SIG-M5 treated with dmso at 0.1 percent for 504 hours (cell line): ENCODE data around the gene PIP5KL1.

Experiments
- DNase-seq: peaks from one replicate; lab custom pipeline; 2025; ENCODE audit not compliant: unreplicated experiment; lab: John Stamatoyannopoulos, UW

Gene PIP5KL1

GRCh38 chr9:127968700-127969383 lies 38.3 kb upstream of the PIP5KL1 start:
- DNase-seq = no peak

GRCh38 chr9:127968042-127968441 lies 37.5 kb upstream of the PIP5KL1 start:
- DNase-seq = no peak

- DNase-seq = no peak
Observed at GRCh38 chr9:127967151-127967809, 36.7 kb upstream of the PIP5KL1 start.

- DNase-seq = no peak
Observed at GRCh38 chr9:127966416-127967150, 36.0 kb upstream of the PIP5KL1 start.

DNA sequence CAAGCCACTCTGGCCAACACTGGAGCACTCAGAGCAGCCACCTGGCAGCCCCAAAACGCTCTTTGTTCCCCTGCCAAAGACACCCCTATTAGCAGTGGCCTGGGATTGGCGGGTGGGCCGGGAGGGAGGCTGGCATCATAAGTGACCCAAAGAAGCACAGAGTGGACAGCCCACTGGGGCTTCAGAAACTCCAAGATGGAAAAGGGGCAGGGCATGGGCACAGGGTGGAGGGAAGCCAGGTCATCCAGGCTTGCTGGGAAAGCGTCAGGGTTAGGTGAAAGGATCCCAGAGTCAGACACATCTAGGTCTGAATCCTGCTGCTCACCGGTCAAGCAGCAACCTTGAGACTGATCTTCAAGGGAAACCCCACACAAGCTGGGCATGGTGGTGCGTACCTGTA lies 35.4 kb upstream of the PIP5KL1 start:
- no peak for DNase-seq

DNA sequence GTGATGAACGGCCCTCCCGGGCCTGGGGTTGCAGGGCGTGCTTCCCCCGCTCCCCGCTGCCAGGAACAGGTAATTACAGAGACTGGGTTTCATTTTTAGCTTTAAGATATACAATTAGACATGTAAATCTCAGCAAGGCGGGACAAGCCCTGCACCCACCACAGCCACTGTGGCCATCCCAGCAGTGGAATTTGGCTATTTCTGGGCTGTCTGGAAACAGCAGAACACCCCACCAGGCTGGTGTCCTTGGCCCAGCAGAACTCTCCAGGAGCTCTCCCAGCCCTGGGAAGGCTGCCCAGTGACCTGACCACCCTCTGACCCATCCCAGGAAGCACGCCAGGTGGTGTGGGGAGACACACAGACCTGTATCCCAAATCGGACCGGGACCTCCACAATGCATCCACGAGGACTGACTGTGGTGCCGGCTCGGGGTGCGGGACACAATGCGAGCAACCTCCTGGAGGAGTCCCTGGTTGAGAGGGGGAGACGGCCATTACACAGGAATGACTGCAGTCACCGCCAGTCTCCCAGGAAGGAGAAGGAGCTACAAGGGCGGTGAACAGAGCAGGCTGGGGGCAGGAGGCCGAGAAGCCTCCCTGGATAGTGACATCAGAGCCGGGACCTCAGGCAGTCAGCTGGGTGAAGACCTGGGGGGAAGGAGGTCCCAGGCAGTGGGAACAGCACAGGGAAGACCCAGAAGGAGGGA lies 32.9 kb upstream of the PIP5KL1 start:
- no peak for DNase-seq

GRCh38 chr9:127963041-127963358 lies 32.4 kb upstream of the PIP5KL1 start:
- DNase-seq = no peak

- no peak for DNase-seq
Observed at GRCh38 chr9:127962278-127962677, 31.7 kb upstream of the PIP5KL1 start.

- no peak for DNase-seq
Observed at GRCh38 chr9:127961613-127962155, 31.1 kb upstream of the PIP5KL1 start.

DNA sequence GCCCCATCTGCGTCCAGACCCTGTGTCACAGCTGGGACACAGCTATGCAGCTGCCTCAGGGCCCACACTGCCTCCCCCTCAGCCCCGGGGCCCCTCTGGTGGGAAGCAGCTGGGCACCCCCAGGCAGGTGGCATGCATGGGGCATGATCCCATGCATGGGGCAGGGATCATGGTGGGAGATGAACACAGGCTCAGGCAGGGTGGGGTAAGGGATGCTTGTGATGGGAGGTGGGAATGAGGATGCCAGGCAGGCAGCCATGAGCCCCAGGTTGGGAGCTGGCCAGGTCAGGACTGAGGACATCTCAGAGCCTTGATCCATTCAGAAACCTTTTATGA lies 30.5 kb upstream of the PIP5KL1 start:
- no peak for DNase-seq

GRCh38 chr9:127960410-127961154 lies 30.0 kb upstream of the PIP5KL1 start:
- no peak for DNase-seq

- DNase-seq = no peak
Observed at GRCh38 chr9:127959841-127960409, 29.3 kb upstream of the PIP5KL1 start.

GRCh38 chr9:127959398-127959797 lies 28.8 kb upstream of the PIP5KL1 start:
- DNase-seq = no peak

DNA sequence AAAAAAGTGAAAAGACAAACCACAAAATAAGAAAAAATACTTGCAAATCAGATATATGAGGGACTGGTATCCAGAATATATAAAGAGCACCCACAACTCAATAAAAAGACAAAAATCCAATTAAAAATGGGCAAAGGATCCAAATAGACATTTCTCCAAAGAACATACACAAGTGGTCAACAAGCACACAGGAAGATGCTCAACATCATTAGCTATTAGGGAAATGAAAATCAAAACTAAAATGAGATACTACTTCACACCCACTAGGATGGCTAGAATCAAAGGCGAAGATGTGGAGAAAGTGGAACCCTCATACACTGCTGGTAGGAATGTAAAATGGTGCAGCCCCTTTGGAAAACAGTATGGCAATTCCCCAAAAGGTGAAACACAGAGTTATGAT lies 28.2 kb upstream of the PIP5KL1 start:
- no peak for DNase-seq

GRCh38 chr9:127955294-127956015 lies 24.9 kb upstream of the PIP5KL1 start:
- peak; percentile 68 for DNase-seq

DNA sequence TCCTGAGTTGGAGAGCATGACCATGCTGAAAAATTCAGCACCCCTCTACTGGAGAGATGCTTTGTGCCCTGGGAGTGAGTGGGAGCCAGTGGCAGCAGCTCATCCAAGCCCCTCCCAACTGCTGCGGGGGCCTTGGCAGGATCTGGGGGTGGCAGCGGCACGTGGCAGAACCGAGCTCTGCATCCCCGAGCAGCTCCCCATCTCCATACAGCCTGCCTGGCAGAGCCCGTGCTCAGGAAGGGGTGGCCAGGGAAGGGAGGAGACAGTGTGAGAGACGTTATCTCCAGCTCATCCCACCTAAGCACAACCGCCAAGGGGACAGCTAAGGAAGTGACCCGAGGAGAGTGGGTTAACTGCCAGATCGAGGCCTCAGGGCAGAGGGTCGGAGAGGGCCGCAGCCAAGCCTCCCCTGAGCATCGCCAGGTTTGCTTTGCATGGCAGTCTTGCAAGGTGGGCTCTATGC lies 24.3 kb upstream of the PIP5KL1 start:
- no peak for DNase-seq

GRCh38 chr9:127953768-127954505 lies 23.4 kb upstream of the PIP5KL1 start:
- no peak for DNase-seq

DNA sequence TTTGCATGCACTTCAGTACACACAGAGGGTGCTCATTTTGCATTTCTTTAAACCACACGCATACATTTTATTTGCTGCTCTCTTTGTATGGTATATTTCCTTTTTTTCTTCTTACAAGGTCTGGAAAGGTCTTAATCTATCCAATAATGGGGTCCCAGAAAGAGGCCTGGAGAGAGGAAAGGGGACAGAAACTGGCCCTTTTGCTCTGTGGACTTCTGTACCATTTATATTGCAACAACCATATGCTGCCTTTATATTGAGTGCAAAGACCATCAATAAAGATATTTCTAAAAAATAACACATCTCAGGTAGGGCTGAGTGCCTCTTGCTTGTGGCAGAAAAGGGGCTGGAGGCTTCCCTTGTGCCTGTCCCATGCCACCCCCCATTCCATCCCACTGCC lies 22.6 kb upstream of the PIP5KL1 start:
- DNase-seq = no peak
